ENCODE measurements around the gene OR8G5.
"Not testable (repeated sequence)": the region's sequence is repeated elsewhere in the genome, so short reads cannot be mapped to it uniquely, and the experiment has no call there.

OR8G5 gene, protein sequence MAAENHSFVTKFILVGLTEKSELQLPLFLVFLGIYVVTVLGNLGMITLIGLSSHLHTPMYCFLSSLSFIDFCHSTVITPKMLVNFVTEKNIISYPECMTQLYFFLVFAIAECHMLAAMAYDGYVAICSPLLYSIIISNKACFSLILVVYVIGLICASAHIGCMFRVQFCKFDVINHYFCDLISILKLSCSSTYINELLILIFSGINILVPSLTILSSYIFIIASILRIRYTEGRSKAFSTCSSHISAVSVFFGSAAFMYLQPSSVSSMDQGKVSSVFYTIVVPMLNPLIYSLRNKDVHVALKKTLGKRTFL

DNA sequence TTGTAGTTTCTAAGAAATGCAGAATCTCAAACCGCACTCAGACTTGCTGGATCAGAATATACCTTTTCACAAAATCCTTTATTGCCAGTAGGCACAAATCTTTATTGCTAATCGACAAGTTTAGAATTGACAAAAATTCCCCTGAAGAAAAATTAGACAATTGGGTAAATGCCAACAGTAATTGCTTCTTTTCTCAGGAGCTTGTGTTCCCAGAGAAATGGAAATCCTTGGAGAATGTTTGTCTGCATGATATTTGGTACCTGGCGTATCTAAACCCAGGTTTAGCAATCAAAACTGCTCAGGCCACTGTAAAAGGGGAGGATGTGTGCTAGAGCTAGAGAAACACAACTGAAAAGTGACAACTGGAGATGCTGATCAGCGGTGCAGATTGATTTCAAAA lies at the start of gene OR8G5:
TSS of gene OR8G5 (plus strand) at position 301 of the 400 bp plus-strand sequence. CDS start 8,556 bp downstream, outside the sequence.
- DNase-seq (ENCODE audit: low spot score), result no peak

DNA sequence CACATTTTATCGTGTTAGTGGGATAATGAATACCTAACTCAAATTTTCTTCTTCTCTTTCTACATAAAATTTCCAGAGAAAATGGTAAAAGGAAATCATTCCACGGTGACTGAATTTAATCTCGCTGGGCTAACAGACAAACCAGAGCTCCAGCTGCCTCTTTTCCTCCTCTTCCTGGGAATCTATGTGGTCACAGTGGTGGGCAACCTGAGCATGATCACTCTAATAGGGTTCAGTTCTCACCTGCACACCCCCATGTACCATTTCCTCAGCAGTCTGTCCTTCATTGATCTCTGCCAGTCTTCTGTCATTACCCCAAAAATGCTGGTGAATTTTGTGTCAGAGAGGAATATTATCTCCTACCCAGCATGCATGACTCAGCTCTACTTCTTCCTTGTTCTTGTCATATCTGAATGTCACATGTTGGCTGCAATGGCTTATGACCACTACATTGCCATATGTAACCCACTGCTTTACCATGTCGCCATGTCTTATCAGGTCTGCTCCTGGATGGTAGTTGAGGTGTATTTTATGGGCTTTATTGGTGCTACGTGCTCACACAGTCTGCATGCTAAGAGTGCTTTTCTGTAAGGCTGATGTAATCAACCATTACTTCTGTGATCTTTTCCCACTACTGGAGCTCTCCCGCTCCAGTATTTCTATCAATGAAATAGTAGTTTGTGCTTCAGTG lies 48.9 kb upstream of the OR8G5 start:
- DNase-seq (ENCODE audit: low spot score), result no peak

- DNase-seq (ENCODE audit: low spot score), result no peak
Observed at GRCh38 chr11:124209824-124210357, 46.3 kb upstream of the OR8G5 start.

DNA sequence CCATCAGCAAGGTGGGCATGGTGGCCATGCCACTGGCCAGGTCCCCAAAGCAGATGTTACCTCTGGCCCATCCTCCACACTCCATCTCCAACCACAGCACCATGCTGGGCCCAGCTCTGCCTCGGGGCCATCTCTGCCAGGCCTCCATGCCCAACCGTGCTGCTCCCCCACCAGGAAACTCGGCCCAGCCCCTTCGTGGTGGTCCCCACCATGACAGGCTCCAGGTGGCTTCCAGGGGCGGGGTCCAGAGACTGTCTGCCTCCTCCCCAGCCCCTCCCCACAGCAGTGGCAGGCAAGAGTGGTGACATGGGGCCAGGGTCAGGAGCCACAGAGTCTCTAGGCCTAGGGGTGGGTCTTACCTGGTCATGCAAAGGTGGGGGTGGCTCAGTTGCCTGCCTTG lies 45.8 kb upstream of the OR8G5 start:
- DNase-seq (ENCODE audit: low spot score), result no peak

DNA sequence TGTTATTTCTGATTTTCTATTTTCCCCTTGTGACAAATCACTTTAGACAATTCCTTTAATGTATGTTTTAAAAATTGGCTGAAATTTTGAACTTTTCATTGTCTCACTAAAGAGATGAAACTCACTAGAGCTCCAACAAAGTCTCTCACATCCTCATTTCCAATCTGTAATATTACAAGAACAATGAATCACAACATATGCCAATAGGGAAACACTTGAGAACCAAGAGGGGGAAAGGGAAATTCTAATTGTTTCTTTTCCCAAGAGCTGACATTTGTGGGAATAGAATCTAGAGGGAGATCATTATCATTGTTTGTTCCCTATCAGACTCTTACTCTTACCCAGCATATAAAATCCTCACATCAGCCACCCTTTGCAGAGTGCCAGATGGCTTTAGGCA lies 44.9 kb upstream of the OR8G5 start:
- no peak for DNase-seq (ENCODE audit: low spot score)

GRCh38 chr11:124214027-124214426 lies 42.1 kb upstream of the OR8G5 start:
- no peak for DNase-seq (ENCODE audit: low spot score)

- DNase-seq (ENCODE audit: low spot score), result no peak
Observed at GRCh38 chr11:124219126-124219525, 37.0 kb upstream of the OR8G5 start.

- DNase-seq (ENCODE audit: low spot score), result no peak
Observed at GRCh38 chr11:124222407-124222806, 33.8 kb upstream of the OR8G5 start.

DNA sequence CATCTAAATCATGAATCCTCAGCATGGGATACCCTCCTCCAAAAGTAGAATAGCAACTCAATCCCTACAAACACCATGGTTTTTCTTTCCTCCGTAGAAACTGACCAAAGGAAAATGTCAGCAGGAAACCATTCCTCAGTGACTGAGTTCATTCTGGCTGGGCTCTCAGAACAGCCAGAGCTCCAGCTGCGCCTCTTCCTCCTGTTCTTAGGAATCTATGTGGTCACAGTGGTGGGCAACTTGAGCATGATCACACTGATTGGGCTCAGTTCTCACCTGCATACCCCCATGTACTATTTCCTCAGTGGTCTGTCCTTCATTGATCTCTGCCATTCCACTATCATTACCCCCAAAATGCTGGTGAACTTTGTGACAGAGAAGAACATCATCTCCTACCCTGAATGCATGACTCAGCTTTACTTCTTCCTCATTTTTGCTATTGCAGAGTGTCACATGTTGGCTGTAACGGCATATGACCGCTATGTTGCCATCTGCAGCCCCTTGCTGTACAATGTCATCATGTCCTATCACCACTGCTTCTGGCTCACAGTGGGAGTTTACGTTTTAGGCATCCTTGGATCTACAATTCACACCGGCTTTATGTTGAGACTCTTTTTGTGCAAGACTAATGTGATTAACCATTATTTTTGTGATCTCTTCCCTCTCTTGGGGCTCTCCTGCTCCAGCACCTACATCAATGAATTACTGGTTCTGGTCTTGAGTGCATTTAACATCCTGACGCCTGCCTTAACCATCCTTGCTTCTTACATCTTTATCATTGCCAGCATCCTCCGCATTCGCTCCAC lies 31.4 kb upstream of the OR8G5 start:
- not testable (repeated sequence) for DNase-seq (ENCODE audit: low spot score)

DNA sequence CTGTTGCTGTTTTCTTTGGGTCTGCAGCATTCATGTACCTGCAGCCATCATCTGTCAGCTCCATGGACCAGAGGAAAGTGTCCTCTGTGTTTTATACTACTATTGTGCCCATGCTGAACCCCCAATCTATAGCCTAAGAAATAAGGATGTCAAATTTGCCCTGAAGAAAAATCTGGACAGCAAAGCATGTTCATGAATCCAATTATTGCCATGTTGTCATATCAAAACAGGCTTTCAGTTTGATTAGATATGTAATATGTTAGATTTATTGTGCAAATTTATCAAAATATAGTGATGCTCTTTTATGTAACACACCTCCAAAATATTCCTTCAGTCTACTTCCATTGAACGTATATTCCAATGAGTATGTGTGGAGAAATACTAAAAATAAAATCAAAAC lies 30.7 kb upstream of the OR8G5 start:
- DNase-seq (ENCODE audit: low spot score), result no peak

DNA sequence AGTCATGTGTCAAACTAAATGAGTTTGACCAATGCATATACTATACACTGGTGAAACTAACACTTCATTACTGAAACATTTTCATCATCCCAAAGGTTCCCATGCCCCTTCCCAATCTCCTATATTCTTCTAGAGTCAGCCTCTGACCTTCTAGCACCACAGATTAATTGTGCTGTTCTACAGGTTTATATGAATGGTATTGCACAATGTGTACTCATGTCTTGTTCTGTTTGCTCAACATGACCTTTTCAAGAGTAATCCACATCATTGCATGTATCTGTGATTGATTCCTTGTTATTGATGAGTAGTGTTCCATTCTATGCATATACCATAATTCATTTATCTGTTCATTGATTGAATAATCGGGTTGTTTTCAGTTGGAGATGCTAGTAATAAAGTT lies 22.8 kb upstream of the OR8G5 start:
- no peak for DNase-seq (ENCODE audit: low spot score)

DNA sequence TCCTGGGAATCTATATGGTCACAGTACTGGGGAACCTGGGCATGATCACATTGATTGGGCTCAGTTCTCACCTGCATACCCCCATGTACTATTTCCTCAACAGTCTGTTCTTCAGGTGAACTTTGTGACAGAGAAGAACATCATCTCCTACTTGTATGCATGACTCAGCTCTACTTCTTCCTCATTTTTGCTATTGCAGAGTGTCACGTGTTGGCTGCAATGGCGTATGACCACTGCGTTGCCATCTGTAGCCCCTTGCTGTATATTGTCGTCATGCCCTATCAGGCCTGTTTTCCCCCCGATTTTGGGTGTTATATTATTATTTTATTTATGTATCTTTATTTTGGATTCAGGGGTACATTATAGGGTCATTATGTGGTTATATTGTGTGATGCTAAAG lies 17.7 kb upstream of the OR8G5 start:
- DNase-seq (ENCODE audit: low spot score), result no peak

GRCh38 chr11:124240621-124241397 lies 15.4 kb upstream of the OR8G5 start, which contains the start of gene OR8G1:
Gene OR8G1, plus strand, starts transcription at chr11:124241095. Its CDS starts 8,581 bp downstream, at chr11:124249676.
- no peak for DNase-seq (ENCODE audit: low spot score)

DNA sequence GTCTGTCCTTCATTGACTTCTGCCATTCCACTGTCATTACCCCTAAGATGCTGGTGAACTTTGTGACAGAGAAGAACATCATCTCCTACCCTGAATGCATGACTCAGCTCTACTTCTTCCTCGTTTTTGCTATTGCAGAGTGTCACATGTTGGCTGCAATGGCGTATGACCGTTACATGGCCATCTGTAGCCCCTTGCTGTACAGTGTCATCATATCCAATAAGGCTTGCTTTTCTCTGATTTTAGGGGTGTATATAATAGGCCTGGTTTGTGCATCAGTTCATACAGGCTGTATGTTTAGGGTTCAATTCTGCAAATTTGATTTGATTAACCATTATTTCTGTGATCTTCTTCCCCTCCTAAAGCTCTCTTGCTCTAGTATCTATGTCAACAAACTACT lies 6.3 kb upstream of the OR8G5 start:
- DNase-seq (ENCODE audit: low spot score), result not testable (repeated sequence)

- DNase-seq (ENCODE audit: low spot score), result not testable (repeated sequence)
Observed at GRCh38 chr11:124265041-124265440, 8.9 kb downstream of the OR8G5 start.

GRCh38 chr11:124270886-124271285 lies 14.7 kb downstream of the OR8G5 start:
- DNase-seq (ENCODE audit: low spot score), result not testable (repeated sequence)

GRCh38 chr11:124274000-124274399 lies 17.8 kb downstream of the OR8G5 start:
- DNase-seq (ENCODE audit: low spot score), result no peak

DNA sequence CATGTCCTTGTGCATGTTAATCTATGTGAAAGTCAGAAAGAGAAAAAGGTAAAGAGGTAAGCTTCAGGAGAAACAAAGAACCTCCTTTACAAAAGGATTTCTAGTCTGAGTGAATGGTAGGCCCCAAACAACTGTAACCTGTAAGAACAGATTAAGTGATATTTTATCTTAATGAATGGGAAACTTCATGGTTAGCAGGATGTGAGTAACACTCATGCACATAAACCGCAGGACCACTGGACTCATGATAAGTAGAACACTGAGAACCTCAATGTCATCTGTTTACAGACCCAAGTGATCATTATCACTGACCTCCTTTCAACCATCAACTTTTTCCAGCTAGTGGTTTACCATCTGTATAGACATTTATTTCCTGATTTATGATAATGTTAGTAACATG lies 19.9 kb downstream of the OR8G5 start:
- peak; percentile 23 for DNase-seq (ENCODE audit: low spot score)

- DNase-seq (ENCODE audit: low spot score), result no peak
Observed at GRCh38 chr11:124277207-124277606, 21.0 kb downstream of the OR8G5 start.

DNA sequence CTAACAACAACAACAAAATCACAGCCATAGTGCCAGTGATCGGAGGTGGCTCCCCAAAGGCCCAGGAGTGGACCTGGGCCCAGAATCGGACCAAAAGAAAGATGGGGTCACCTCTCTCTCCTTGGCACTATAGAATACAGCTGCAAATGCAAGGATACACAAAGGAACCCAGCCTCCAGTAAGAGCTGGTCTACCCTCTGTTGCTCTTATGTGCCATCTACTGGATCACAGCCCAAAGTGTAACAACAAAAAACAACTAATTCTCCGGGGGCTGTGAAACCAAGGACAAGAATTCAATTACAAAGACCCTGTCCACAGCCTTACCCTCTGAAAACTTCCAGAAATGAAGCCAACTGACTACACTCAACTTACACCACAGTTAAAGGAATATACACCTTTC lies 21.6 kb downstream of the OR8G5 start:
- DNase-seq (ENCODE audit: low spot score), result no peak

DNA sequence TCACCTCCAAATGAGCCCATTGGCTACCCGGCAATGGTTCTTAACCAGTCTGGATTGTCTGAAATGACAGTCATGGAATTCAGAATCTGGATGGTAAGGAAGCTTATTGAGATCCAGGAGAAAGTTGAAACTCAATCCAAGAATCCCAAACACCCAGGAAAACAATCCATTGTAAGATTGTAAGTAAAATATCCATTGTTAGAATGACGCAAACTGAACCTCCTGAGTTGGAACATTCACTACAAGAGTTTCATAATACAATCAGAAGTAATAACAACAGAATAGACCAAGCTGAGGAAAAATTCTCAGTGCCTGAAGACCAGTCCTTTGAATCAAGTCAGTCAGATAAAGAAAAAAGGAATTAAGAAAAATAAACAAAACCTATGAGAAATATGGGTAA lies 22.1 kb downstream of the OR8G5 start:
- no peak for DNase-seq (ENCODE audit: low spot score)

Measured in activated CD4-positive, alpha-beta T cell treated with anti-CD3 and anti-CD28 coated beads, Interleukin-2, Interleukin-4, amounts not matched to agents 100 ng/mL and 50 ng/mL, durations not matched to agents 16 hours and 8 hours (primary cell).